ENCODE measurements around the gene TBCC.
"Not testable (repeated sequence)": the region's sequence is repeated elsewhere in the genome, so short reads cannot be mapped to it uniquely, and the experiment has no call there.

Gene TBCC

GRCh38 chr6:42727627-42728026 lies 18.3 kb downstream of the TBCC start:
- no peak for DNase-seq

DNA sequence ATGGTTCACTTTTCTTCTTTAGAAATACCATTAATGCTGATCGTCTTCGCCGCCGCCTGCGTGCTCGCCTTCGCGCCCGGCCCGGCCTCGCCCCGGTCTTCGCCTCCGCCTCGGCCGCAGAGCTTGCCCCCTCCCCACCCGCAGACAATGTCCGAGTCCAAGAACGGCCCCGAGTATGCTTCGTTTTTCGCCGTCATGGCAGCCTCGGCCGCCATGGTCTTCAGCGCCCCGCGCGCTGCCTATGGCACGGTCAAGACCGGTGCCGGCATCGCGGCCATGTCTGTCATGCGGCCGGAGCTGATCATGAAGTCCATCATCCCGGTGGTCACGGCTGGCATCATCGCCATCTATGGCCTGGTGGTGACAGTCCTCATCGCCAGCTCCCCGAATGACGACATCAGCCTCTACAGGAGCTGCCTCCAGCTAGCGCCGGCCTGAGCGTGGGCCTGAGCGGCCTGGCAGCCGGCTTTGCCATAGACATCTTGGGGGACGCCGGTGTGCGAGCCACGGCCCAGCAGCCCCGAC lies 18.8 kb downstream of the TBCC start:
- DNase-seq = no peak

DNA sequence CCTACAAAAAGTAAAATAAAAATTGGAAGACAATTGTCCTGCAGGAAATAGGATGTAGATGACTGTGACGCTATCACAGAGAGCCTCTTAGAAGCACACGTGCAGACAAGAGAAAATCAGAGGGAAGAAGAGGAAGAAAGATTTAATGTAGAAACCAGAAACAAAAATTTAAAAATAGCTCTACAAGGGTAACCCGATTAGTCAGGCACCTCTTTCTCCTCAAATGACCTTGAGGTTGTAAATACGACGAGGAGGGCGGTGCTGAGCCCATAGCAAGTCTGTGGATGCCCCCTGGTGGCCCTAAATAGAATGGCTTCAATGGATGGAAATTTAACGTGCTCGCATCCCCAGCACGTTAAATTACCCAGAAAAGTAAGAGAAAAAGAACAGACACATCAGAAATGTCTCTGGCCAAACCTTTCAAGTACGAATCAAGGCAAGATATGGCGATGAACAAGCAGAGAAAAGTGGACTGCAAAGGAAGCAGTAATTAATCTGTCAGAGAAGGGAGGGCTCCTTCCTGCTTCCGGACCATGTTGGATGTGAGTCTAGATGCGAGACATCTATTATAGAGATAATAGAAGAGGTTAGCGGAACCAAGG lies 19.3 kb downstream of the TBCC start:
- peak; percentile 33 to 81 for DNase-seq

DNA sequence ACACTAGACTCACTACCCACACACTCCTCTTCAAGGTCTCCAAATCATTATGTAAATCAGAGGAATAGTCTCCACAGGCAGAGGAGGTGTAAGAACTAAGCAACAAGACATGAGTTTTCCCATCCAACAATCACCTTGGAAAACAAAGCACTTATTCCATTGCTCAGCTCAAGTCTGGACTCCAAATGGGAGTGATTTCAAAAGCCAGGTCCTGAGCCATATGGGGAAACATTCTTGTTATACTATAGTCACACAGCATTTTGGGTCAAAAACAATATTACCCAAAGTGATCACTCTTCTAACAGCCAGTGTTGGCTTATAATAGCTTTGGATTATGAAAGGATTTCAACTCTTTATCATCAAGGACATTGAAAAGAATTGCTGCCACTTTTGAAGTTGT lies 19.9 kb downstream of the TBCC start:
- DNase-seq = no peak

- DNase-seq = no peak
These were observed 21.1 kb downstream of the TBCC start for GRCh38 chr6:42724825-42725224.

GRCh38 chr6:42722497-42722896 lies 23.4 kb downstream of the TBCC start, which contains the start of gene PRPH2:
Gene PRPH2, minus strand, starts transcription at chr6:42722597. Its CDS starts 263 bp downstream, at chr6:42722334.
- DNase-seq = no peak

DNA sequence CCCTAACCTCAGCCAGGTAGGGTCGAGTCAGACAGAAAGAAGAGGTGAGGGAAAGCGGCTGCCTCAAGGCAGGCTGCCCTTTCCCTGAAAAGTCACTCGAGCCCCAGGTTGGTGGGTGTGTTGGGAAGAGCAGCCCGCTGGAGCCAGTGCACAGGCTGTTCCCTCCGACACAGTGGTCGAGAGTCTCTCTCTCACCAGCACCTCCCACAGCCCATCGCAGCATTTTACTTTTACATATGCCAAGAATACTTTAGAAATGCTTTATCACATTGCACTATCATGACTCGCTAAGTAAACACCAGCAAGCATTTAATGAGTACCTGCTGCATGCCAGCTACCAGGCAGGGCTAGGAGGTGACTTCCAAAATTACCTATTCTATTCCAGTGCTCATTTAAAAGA lies 25.2 kb downstream of the TBCC start:
- no peak for DNase-seq

DNA sequence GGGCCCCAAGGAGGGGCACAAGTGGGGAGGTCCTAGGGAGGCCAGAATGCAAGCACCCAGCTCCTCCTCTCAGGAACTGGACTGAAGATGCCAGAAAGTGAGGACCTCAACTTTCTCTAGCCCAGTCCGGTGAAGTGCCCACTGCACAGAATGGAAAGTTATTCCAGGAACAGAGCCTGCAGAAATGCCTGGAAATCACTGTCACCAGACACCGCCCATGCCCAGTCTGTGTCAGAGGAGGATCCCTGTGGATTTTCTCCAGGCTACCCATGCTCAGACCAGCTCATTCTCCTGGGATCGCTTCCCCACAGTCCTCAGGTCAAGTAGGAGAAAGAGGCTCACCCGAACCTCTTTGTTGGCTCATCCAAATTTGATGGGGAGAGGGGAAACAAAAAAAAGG lies 30.0 kb downstream of the TBCC start:
- no peak for DNase-seq

- DNase-seq = peak in 1 of 2 experiments; percentile 39
These were observed 31.7 kb downstream of the TBCC start for GRCh38 chr6:42714098-42714761.

DNA sequence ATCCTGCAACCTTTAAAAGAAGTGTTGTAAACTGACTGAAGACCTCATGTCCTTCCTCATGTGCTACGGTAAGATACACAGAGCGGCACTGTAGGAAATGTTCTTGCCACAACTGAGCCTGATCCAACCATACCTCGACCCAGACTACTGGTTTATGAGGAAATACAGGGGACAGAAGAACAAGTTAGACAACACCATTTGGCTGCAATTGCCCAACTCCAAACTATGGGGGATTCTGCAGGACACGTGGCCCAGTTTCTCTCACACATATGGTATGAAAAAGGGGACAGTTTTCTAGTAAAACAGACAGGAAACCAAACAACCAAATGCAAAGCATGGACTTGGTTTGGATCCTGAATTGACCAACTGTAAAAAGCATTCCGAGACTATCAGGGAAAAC lies 34.0 kb downstream of the TBCC start:
- DNase-seq = no peak

GRCh38 chr6:42710316-42710715 lies 35.6 kb downstream of the TBCC start:
- DNase-seq = no peak

DNA sequence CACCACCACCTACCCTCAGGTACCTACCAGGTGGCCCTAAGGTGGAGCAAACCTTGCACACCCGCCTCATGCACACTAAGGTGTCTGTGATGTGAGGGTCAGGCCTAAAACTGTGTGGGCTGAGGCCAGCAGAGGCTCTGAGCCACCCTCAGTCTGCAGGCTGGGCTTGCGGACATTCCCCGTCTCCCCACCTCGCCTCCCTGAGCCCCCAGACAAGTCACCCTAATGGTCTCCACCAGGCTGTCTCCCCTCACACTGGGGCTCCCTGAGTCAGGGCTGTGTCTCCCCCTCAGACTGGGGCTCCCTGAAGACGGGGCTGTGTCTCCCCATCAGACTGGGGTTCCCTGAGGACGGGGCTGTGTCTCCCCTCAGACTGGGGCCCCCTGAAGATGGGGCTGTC lies 36.0 kb downstream of the TBCC start:
- DNase-seq = no peak

DNA sequence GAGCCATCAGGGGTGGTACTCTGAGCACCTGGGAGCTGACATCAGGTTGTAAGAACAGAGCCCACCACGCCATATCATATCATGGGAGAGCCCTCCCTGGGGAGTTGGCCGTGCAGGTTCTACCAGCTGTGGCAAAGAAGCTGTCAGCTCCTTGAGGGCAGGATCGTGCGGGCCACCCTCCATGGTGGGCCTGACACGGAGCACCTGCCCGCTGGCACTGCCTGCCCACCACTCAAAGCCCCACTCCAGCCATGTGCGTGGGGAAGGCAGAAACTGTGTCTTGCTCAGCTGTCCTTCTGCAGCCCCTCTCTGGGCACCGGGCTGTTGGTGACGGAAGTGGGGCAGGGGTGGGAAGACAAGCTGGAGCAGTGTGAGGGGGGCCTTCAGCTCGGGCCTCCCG lies 37.8 kb downstream of the TBCC start:
- no peak for DNase-seq

DNA sequence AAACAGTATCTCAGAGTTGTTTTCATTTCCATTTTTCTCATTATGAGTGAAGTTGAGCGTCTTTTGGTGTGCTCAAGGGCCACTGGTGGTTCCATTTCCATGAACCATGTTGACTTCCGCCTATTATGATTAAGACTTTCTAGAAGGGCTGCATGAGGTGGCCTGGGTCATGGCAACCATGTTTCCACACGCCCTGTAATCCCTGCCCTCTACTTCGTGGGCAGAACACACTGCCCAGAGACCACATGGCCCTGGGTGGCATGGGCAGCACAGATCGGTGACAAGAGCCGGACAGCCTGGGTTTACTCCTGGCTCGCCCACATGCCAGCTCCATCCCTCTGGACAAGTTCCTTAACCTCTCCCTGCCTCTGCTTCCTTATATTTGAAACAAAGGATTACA lies 38.3 kb downstream of the TBCC start:
- DNase-seq = no peak

DNA sequence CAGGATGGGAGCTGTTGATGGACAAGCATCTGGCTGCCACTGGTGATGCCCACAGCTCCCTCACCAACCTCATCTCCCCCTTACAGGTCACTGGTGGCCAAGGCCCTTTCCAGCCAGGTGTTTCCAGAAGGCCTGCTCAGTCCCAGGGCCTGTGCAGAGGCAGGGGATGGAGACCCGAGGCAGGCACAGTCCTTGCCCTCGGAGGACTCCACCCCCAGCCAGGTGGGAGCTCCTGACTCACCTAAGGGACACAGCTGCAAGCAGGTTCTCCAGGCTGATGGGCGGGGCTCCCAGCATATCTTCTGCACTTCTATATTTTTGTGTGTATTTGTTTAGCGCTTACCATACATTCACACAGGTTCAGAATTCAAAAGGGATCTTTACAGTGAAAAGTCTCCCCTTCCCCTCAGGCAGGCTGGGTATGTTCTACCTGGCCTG lies 40.9 kb downstream of the TBCC start:
- no peak for DNase-seq

GRCh38 chr6:42704251-42704936 lies 41.5 kb downstream of the TBCC start:
- DNase-seq = no peak

DNA sequence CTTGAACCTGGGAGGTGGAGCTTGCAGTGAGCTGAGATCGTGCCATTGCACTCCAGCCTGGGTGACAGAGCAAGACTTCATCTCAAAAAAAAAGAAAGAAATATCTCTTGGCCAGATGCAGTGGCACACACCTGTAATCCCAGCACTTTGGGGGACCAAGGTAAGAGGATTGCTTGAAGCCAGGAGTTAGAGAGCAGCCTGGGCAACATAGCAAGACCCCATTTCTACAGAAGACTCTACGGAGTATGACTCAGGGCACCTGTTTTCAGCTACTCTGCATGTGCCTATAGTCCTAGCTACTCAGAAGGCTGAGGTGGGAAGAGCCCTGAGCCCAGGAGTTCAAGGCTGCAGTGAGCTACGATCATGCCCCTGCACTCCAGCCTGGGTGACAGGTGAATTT lies 43.1 kb downstream of the TBCC start:
- not testable (repeated sequence) for DNase-seq

GRCh38 chr6:42702200-42702599 lies 43.7 kb downstream of the TBCC start:
- peak; percentile 35 to 83 for DNase-seq

DNA sequence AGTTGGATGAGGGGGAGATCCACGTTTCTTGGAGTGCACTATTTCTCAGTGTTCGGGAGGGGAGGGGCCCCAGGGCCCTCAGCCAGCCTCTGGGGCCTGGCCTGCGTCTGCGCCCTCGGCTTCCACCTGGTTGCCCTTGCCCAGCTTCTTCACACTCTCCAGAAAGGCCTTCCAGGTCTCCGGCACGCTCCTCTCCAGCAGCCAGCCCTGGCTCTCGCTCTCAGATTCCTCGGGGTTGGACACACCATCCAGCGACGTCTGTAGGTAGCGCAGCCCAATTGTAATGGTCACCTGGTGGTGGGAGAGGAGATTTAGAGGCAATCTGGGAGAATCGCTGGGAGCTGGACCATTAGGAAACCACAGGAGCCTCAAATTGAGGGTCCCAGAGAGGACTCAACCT lies 47.7 kb downstream of the TBCC start:
- no peak for DNase-seq

GRCh38 chr6:42697268-42697655 lies 48.6 kb downstream of the TBCC start:
- DNase-seq = no peak

DNA sequence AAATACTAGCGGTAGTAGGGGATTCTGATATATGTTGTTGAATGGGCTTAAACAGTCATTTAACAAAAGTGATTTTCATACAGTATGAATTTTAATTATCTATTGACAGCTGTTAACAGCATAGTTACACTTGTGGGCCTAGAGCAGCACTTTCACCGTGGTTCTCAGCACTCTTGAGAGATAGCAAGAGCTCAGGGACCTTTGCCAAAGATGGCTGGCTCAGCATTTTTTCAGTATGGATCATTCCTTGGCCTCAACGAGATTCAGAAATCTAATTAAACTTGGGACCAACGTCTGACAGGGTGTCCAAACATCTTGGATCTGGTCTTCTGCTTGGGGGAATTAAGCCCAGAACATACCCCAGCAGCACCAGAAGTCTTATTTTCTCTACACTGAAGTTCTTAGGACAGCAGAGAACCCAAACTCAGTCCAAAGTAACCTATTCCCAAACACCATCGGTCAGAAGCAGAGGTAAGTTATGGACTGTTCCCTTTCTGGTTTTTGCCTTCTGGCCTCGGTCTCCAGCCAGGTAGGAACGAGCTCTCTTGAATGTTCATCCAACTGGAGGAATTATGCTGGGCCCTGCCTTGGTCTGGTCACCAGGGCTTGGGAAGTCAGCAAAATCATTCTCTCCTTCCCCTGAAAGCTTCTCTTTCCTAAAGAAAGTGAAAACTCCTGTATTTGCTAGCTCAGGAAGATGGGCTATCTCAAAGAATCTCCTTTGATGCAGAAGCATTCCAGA lies 49.2 kb downstream of the TBCC start:
- DNase-seq = no peak

GRCh38 chr6:42694586-42694985 lies 51.3 kb downstream of the TBCC start:
- no peak for DNase-seq
